NCI-H187 treated with DMSO at 0.1 percent for 48 hours (cell line): Measurements from ENCODE around the gene CDX2.

ENCODE experiments used
- DNase-seq: peaks from one replicate; lab custom pipeline; 2025; lab: John Stamatoyannopoulos, UW

CDX2 gene

DNA sequence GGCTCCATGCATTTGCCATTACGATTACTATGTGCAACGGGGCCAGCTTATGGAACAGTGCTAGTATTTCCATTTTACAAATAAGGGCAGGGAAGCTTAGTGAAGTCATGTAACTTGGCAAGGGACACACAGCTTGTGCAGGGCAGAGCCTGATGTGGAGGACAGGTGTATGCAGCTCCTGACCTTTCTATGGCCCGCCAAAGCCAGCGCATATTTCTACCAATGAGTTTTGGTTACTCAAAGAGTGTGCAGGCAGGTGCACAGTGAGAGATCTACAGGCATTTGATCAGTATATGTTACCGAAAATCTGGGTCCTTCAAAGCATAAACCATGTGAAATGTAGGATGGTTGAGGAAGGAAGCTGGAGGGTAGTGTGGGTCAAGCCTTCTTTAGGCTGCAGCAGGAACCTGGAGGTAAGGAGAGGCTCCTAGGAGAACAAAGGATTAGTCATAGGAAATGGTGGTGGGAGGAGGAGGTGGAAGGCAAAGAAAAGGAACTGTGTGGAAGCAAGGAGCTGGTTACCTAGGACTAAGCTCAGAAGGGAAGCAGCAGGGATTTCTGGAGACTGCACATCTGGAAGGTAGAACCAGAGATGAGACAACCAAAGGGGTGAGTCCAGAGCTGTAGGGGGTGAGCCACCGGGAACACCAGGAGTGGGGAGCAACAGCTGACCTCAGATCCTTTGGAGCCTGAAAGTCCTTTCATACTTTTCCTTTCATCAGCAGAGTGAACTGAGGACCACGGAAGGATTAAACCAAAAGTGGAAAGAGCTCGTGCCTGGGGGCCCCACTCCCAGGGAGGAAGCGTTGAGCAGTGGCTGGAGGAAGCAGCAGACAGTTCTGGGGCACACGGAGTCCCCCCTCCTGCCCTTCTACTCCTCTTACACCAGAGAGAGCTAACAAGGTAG, 53.6 kb downstream of the CDX2 start:
- DNase-seq = no peak

DNA sequence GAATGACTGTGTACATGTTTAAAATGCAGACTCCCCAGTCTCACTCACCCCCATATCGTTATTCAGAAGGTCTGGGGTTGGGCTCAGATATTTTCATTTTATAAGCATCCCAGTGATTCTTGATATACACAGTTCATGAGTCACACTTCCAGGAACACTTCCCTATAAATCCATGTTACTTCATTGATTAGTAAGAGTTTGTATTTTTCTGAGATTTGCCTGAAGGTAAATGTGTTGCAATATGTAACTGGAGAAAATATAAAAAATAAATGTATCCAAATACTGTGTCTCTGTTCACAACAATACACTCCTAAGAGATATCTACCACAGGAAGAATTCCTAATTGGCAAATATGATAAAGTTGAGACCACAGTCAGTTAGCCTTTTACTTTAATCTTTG, 56.0 kb downstream of the CDX2 start:
- DNase-seq = no peak

DNA sequence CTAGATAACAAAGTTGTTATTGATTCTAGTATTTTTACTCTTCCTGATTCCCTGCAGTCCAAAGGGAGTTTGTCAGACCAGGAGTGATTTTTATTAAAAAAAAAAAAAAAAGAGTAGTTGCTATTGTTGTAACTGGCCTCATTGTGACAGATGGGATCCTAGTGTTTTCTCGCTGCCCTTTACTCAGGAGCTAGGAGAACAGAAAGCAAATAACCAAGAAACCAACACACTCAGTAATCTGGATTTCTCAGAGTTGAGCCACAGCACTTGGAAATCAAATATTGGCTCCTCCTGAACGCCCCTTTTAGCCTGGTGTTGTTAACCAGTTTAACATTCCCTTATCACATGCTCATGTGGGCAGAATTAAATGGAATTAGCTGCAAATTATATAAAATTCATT, 57.6 kb downstream of the CDX2 start:
- DNase-seq = no peak
